ENCODE data around the gene POLL.

Gene POLL

GRCh38 chr10:101573885-101574753 is 13.9 kb downstream of the POLL start:
- no peak for DNase-seq

- no peak for DNase-seq
Measured at GRCh38 chr10:101572785-101573184, 15.3 kb downstream of the POLL start.

- DNase-seq: no peak
Measured at GRCh38 chr10:101572126-101572525, 15.9 kb downstream of the POLL start.

GRCh38 chr10:101571271-101571925 is 16.7 kb downstream of the POLL start:
- no peak for DNase-seq

- no peak for DNase-seq
Measured at GRCh38 chr10:101570428-101571270, 17.4 kb downstream of the POLL start.

GRCh38 chr10:101569622-101570427 is 18.2 kb downstream of the POLL start:
- peak; percentile 74 for DNase-seq

GRCh38 chr10:101569323-101569621 is 18.8 kb downstream of the POLL start:
- no peak for DNase-seq

- DNase-seq: no peak
Measured at GRCh38 chr10:101568054-101568745, 19.9 kb downstream of the POLL start.

- no peak for DNase-seq
Measured at GRCh38 chr10:101567165-101568006, 20.7 kb downstream of the POLL start.

GRCh38 chr10:101566333-101567164 is 21.5 kb downstream of the POLL start:
- no peak for DNase-seq

- no peak for DNase-seq
Measured at GRCh38 chr10:101565936-101566332, 22.1 kb downstream of the POLL start.

GRCh38 chr10:101565370-101565900 is 22.6 kb downstream of the POLL start:
- DNase-seq: no peak

- no peak for DNase-seq
Measured at GRCh38 chr10:101564490-101564991, 23.5 kb downstream of the POLL start.

GRCh38 chr10:101563497-101564040 is 24.5 kb downstream of the POLL start:
- DNase-seq: no peak

- DNase-seq: no peak
Measured at GRCh38 chr10:101563007-101563406, 25.1 kb downstream of the POLL start.

GRCh38 chr10:101562231-101562630 is 25.8 kb downstream of the POLL start:
- no peak for DNase-seq

GRCh38 chr10:101561068-101561915 is 26.8 kb downstream of the POLL start:
- DNase-seq: no peak

- no peak for DNase-seq
Measured at GRCh38 chr10:101560298-101561067, 27.6 kb downstream of the POLL start.

Data from activated CD4-positive, alpha-beta T cell treated with anti-CD3 and anti-CD28 coated beads, Interleukin-2, amount 50 U/mL, for 1 hour (primary cell).